Hematopoietic multipotent progenitor cell treated with erythropoietin and hydrocortisone succinate and interleukin-3 and kit ligand, for 8 days (in vitro differentiated cells): ENCODE measurements around the gene TMEM242.

Source experiments
- DNase-seq: peaks from one replicate; pipeline ENCODE4 v3.0.0-alpha.2; 2015

Gene TMEM242

GRCh38 chr6:157268835-157269234 lies 54.5 kb downstream of the TMEM242 start:
- DNase-seq: no peak

DNA sequence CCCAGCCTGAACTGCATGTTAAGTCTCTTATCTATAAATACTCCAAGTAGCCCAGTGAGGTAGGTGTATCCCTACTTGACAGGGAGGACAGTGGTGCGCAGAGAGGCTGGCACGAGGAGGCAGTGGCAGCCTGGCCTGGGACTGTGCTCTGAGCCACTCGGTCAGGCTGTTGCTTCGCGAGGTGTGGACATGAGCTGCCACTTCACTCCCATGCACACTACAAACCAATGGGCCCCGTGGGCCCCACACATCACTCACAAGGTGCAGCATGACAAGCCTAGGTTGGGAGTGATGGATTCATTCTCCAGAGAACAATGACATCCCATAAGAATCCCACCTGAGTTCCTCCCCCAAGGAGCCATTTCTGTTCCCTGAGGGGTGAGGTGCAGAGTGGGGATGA lies 54.9 kb downstream of the TMEM242 start:
- DNase-seq: no peak

GRCh38 chr6:157267654-157268053 lies 55.7 kb downstream of the TMEM242 start:
- no peak for DNase-seq

DNA sequence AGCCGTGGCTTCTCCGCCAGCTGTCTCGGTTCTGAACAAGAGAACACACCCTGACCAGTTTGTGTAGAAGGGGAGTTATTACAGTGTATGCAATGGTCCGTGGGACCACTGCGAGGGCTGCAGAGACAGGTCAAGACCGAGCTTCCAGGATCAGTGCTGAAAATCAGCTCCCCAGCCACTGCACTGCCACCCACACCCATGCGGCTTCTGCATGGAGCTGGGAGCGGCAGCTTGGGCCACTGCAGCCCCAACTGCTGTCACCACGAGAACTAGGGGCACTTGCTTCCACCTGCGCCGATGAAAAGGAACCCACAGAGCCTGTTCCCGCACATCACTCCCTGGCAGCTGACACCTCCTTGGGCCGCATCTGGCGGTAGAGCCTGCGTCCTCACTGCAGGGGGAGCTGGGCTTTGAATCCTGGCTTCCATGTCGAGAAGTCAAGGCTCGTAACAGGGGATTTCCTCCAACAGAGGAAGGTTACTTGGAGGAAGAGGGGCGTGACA lies 56.2 kb downstream of the TMEM242 start:
- no peak for DNase-seq

DNA sequence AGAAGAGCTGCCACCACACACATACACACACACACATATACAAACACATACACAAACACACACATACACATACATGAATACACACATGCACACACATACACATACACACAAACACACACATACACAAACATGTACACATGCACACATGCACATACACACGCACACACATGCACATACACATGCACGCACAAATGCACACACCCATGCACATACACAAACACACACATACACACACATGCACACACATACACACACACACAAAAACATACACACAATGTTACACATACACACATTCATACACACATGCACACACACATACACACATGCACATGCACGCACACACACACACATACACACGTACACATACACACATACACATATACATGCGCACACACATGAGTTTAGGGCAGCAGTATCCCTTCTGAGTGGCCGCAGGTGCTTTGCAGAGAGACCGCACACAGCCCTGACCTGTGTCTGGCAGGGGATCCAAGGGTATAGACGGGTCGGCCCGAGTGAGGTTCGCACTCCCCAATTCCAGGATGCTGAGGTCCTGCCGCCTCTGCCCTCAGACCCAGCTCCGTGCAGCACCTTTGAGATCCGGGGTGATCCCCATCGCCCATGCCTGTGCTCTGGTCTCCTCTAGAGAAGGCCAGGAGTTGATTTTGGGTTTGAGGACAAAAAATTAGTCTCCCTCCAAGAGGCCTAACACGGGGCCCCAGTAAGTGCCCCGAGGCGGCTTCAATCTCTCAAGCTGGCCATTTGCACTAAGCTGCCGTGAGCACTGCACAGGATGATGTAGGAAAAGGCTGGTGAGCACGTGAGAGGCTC lies 56.8 kb downstream of the TMEM242 start:
- DNase-seq: no peak

GRCh38 chr6:157265635-157266034 lies 57.7 kb downstream of the TMEM242 start:
- no peak for DNase-seq

DNA sequence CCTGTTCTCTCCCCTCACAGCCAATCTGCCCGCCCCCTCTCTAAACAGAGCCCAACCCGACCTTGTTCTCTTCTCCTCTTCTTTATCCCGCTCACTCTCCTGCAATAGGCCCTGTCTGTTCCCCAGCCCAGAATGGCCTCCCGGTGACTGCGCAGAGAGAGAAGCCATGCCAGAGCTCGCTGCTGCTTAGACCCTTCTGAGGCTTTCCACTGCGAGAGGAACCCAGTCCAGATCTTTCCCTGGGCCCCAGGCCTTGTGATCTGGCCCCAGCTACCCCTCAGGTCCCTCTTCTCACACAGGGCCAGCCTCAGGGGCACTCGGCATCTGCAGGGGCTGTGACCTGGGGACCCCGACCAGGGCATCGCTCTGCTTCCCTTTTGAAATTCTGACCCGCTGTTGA lies 58.1 kb downstream of the TMEM242 start:
- DNase-seq: no peak

- DNase-seq: no peak
Observed at GRCh38 chr6:157264701-157265100, 58.6 kb downstream of the TMEM242 start.

DNA sequence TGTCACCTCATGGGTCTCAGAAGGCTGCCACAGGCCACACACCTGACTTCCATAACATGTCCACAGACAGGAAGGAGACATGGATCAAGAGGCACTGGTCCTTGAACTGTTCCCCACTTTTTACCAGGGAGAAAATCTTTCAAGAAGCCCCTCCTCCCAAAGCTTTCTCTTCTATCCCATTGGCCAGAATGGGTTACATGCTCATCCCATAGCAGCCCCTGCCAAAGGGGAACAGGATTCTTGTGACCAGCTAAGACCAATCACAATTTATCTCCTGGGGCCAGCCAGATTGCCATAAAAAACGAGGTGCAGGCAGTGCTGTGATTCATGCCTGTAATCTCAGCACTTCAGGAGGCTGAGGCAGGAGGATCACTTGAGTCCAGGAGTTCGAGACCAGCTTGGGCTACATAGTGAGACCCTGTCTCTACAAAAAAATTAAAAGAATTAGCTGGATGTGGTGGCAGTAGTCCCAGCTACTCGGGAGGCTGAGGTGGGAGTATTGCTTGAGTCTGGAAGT lies 59.4 kb downstream of the TMEM242 start:
- no peak for DNase-seq

GRCh38 chr6:157263146-157263545 lies 60.2 kb downstream of the TMEM242 start:
- no peak for DNase-seq

DNA sequence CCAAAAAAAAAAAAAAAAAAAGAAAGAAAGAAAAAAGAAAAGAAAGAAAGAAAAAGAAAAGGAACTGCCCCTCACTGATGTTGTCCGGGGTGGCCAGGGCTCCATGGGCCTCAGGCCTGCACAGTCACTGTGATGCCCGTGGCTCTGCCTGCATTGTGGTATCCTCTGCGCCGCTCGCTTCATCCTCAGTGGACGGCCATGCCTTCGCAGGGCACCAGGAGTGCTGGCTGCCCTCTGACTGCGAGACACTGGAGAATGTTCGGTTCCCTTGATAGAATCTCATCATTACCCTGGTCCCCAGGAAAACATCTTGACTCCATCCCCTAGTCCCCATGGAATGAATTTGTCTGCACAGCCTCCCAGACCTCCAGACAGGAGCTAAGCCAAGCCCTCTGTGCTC lies 61.7 kb downstream of the TMEM242 start:
- no peak for DNase-seq

DNA sequence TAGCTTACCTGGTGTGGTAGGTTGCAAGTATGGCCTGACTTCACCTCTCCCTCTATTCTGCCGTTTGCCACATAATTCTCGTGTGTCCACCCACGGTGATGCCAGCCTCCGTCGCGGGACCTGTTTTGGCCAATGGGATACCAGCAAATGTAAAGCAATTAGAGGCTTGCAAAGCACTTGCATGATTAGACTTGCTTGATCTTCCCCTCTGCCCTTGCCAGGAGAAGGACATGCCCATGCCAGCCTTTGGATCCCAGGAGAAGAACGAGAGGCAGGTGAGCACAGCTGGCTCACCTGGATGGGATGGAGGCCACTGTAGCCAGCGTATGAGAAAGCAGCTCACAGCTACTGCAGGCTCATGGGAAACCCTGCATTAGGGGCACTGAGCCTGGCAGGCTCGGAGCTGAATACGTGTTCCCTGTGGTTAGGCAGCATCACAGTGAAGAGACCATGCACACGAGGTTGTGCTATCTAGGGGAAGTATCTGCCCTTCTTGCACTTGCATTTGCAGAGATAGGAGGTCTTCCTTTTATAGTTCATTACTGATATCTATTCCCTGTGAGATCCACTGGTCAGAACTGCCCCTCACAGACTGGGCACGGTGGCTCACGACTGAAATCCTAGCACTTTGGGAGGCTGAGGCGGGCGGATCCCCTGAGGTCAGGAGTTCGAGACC lies 62.4 kb downstream of the TMEM242 start:
- DNase-seq: no peak

DNA sequence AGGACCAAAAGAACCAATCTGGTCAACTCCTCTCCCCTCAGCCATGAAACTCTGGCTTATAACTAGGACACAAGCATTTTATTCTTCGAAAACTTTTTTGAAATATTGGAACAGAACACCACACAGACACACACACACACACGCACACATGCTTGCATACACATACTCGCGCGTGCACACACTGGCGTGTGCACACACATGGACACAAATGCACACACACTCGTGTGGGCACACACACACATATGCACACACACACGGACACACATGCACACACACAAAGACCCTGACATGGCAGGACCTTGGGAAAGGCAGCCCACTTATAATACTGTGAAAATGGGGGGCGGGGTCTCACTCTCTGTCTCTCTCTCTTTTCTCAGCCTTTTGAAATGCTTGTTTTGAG lies 63.9 kb downstream of the TMEM242 start:
- DNase-seq: no peak

GRCh38 chr6:157258878-157259277 lies 64.4 kb downstream of the TMEM242 start:
- no peak for DNase-seq

GRCh38 chr6:157255079-157255478 lies 68.2 kb downstream of the TMEM242 start:
- DNase-seq: no peak

- DNase-seq: no peak
Observed at GRCh38 chr6:157254538-157254937, 68.8 kb downstream of the TMEM242 start.

DNA sequence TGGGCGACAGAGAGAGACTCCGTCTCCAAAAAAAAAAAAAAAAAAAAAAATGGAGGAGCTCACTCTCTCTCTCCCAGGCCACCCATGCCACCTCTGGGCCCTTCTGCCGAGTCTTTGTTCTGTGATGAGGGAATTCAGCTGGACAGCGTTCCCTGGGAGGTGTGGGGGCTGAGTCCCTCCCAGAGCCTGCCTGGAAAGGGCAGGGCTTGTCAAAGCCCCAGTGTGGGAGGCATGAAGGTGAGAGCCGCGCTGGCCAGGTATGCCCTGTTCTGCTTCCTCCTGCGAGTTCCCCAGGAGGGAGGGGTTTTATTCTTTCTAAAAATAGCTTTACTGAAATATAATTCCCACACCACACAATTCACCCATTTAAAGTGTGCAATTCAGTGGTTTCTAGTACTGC lies 69.6 kb downstream of the TMEM242 start:
- no peak for DNase-seq

DNA sequence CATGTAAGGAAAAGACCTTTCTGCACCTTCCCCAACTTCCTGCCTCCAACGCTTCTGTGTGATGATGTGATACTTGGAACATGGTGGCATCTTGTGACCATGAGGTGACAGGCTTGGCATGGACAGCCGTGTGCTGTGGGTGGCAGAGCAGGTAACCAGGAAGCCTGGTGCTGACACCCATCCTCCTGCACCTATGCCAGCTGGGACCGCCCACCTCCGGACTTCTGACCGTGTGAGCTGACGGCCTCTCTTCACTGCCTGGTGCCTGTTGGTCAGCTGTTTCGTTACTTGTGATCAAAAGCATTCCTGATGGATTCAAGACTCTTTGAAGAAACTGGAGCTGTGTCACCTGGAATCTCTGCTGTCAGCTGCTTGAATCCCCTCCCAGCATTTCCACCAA lies 70.3 kb downstream of the TMEM242 start:
- DNase-seq: no peak

DNA sequence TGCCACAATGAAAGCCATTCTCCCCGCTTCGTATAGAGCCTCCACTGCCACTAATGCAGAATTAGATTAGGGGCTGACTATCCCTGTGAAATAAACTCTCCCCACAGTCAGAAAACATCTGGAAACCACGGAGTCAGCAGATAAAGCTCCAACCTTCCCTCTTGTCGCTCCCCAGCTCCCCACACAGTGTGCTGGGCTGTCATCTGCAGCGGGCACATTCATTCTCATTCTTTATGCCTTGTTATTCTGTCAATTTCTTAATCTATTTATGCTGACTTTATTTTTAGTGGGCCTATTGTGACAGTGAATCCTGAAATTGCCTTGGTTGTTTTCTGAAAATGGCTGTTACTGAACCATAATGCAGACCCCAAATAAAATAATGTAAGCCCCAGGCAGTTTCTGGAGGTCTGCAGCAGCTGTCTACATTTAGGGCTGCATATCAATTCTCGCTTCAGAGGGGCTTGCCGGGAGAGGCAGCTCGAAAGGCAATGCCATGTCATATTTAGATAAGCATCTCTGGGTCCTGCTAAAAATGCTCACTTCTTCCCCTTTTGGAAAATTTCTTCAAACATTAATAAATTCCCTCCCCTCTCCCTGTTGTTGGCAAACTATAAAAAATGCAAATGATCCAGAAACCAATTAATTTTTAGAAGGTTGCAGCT lies 71.6 kb downstream of the TMEM242 start:
- no peak for DNase-seq

- no peak for DNase-seq
Observed at GRCh38 chr6:157249826-157250225, 73.5 kb downstream of the TMEM242 start.

DNA sequence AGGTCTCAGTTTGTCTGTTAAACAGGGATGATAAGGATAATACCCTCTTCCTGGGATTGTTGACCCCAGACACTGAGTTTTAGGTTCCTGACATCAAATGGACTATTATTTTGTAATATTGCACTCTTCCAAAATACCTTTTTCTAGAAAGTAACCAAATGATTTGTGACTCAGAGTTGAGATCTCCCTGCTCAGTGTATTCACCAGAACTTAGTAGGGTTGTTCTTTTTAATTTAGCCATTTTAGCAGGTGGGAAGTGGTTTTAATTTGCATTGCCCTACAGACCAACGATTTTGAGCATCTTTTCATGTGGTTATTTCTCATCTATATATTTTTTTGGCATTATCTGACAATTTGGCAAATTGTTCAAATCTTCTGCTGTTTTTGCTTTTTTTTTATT lies 75.1 kb downstream of the TMEM242 start:
- DNase-seq: no peak

- DNase-seq: no peak
Observed at GRCh38 chr6:157246771-157247484, 76.4 kb downstream of the TMEM242 start.
